NB4 (cell line): Measurements from ENCODE around the gene WASL.
"Not testable (repeated sequence)": the region's sequence is repeated elsewhere in the genome, so short reads cannot be mapped to it uniquely, and the experiment has no call there.

ENCODE experiments used
- DNase-seq: peaks from one replicate; pipeline ENCODE4 v3.0.0; 2010; ENCODE audit warnings: low read depth
- H3K4me3 ChIP-seq: one replicate; pipeline ENCODE4 v1.5.1; 2011; ENCODE audit warnings: mild to moderate bottlenecking, low read depth, low read length, moderate library complexity
- MAX ChIP-seq: IDR thresholded peaks from 2 replicates; pipeline ENCODE4 v1.6.1; 2011; ENCODE audit warnings: low read depth, low read length
- MYC ChIP-seq: IDR thresholded peaks from 2 replicates; pipeline ENCODE4 v1.6.1; 2011; ENCODE audit warnings: low read depth, low read length
- POLR2A ChIP-seq: IDR thresholded peaks from 2 replicates; pipeline ENCODE4 v1.6.1; 2011; ENCODE audit warnings: mild to moderate bottlenecking; ENCODE audit not compliant: insufficient read length; ENCODE audit errors: extremely low read depth
- TF ChIP-seq, protein P1 (sequence below): IDR thresholded peaks from one replicate; pipeline ENCODE4 v1.5.1; 2012; ENCODE audit warnings: low read depth, low read length

WASL gene

DNA sequence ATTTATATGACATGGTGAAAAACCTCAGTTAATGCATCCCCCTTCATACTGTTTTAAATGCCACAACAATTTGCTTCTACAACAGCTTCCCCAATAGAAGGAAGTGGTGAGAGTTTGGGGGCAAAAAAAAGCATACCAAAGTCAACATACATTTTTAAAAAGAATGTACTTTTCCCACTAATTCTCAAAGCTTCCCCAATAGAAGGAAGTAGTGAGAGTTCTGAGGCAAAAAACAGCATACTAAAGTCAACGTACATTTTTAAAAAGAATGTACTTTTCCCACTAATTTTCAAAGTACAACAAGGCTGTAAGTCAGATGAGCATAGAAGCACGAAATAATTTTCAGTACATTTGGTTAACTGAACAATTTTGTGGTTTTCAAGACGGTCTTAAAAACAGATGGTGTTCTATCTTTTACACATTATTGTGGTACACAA, 24.0 kb downstream of the WASL start:
- TF ChIP-seq, protein P1, sequence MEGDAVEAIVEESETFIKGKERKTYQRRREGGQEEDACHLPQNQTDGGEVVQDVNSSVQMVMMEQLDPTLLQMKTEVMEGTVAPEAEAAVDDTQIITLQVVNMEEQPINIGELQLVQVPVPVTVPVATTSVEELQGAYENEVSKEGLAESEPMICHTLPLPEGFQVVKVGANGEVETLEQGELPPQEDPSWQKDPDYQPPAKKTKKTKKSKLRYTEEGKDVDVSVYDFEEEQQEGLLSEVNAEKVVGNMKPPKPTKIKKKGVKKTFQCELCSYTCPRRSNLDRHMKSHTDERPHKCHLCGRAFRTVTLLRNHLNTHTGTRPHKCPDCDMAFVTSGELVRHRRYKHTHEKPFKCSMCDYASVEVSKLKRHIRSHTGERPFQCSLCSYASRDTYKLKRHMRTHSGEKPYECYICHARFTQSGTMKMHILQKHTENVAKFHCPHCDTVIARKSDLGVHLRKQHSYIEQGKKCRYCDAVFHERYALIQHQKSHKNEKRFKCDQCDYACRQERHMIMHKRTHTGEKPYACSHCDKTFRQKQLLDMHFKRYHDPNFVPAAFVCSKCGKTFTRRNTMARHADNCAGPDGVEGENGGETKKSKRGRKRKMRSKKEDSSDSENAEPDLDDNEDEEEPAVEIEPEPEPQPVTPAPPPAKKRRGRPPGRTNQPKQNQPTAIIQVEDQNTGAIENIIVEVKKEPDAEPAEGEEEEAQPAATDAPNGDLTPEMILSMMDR = no peak
- no peak for TF ChIP-seq MYC
- no peak for TF ChIP-seq POLR2A
- no peak for TF ChIP-seq MAX
- DNase-seq = peak; percentile 45
- no peak overlapping the region for H3K4me3 ChIP-seq

- TF ChIP-seq POLR2A (no peak), MYC (no peak), MAX (no peak)
- TF ChIP-seq, protein P1 = no peak
- no peak for DNase-seq
- H3K4me3 ChIP-seq = no peak overlapping the region
Observed at GRCh38 chr7:123723913-123724312, 24.9 kb downstream of the WASL start.

- DNase-seq, H3K4me3 ChIP-seq: not testable (repeated sequence)
Observed at GRCh38 chr7:123720527-123720926, 28.3 kb downstream of the WASL start.

- TF ChIP-seq MAX (peak; percentile 39; the same call in 1 of the 2 replicates), MYC (no peak)
- TF ChIP-seq, protein P1 = no peak
- no peak overlapping the region for H3K4me3 ChIP-seq
- peak; percentile 41 for DNase-seq
Observed at GRCh38 chr7:123719197-123719721, 29.5 kb downstream of the WASL start.

- H3K4me3 ChIP-seq = no peak overlapping the region
- no peak for DNase-seq
- no peak for TF ChIP-seq MAX
- no peak for TF ChIP-seq MYC
- no peak for TF ChIP-seq POLR2A
- TF ChIP-seq, protein P1 = no peak
Observed at GRCh38 chr7:123718773-123719172, 30.0 kb downstream of the WASL start.

DNA sequence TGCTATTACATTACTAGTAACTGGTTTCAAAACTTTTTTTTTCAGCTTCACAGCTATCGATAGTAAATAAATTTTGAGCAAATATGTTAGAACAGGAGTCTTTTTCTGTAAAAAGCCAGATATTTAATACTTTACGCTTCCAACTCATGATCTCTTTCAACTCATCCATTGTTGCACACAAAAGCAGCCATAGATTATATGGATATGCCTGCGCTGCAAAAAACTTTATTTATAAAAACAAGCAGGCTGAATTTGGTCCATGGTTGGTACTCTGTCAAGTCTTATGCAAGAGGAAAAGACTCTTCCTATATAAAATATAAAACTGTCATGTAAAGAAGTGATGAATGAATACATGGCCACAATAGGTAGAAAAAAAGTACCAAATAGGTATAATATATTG, 31.1 kb downstream of the WASL start:
- DNase-seq = no peak
- no peak for TF ChIP-seq MYC
- TF ChIP-seq, protein P1 = no peak
- no peak for TF ChIP-seq POLR2A
- TF ChIP-seq MAX = no peak
- no peak overlapping the region for H3K4me3 ChIP-seq
